GM19351 (cell line): ENCODE measurements around the gene ILDR1.

Experiments used
- ATAC-seq: cut with Tn5 transposase; IDR thresholded peaks from one replicate; pipeline ENCODE4 v1.9.1; 2021; ENCODE audit warnings: mild to moderate bottlenecking, moderate library complexity; ENCODE audit not compliant: unreplicated experiment

Gene ILDR1

DNA sequence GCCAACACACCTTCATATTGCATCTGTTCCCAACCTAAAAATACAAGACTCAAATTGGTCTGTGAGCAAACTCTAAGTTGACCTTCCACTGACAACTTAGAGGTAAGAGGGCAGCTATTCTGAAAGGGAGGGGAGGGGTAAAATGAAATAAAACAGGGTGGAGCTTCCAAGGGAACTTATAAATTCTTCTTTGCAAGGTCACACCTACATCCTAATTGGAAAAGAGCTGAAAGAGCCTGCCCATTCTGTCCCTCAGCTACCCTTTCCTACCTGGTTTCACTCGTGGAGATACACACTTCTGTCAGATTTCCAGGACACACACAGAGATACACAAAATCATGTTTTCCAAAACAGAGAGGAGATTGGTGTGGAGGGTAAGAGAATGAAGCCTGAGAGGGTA, 1.0 kb downstream of the ILDR1 start:
- ATAC-seq, result no peak

DNA sequence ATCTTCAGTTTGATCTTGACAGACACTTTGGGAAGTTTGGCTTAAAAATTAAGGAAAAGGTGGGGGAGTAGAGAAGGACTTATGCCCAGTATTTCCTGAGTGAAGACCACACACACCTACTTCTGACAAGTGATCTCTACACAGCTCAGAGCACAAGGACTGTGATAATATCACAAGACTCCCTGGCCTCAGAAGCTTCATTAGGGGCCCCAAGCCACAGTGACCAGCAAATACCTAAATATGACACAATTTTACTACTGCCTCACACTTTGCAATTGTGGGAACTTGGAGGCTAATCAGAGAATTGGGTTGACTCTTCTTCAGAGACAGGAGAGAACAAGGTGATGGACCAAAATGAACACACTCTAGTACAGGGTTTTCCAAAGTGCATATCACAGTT, 2.6 kb downstream of the ILDR1 start:
- peak; percentile 36 for ATAC-seq

DNA sequence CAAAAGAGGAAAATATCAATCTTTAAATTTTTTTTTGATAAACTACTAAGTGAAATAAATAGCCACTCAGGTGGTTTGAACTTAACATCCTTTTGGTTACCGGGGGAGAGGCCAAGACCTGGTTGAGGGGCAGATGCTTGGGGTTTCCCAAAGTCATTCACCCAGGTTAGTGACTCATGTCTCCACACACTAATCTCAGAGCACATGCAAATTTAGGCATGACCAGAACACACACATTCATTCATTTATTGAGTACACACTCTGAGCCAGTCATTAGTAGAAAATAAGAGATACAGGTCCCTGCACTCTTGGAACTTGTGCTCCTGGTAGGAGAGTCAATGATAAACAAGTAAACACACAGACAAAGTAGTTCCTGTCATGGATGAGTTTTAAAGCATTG, 7.3 kb downstream of the ILDR1 start:
- ATAC-seq, result peak; percentile 90

DNA sequence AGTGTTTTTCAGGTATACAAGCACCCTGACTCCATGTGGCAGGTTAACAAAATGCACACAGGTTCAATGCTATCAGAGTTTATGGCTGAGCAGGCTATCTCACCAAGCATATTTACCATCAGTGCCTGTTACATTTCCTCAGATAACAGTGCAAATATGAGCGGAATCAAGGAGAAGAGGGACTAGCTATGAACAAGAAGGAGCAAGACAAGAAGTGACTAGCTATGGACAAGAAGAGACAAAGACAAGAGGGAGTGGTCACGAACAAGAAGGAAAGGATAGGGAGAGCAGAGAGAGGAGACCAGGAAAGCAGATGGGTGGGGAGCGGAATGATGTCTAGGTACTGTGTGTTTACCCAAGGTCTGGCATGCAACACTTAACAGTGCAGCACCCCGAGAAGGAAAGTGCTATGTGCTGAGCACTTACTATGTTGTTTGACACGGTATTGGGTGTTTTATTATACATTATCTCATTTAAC, 8.6 kb downstream of the ILDR1 start:
- no peak for ATAC-seq

DNA sequence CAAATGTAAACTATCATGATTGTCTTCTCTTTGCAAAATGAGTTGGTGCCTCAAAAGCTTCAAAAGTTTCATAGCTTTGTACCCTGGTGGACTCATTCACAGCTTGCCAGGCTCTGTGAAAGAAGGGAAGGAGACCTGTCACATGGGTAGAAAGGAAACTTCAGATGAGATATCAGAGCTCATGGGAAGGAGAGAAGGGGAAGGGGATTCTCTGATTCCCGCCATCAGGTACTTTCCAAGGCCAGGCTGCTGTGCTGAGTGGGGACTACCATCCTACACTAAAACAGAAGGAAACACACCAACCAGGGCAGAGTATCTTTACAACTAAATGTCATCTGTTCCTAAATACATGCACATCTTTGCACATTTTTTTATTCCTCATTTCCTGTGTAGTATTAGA, 9.2 kb downstream of the ILDR1 start:
- ATAC-seq, result no peak

DNA sequence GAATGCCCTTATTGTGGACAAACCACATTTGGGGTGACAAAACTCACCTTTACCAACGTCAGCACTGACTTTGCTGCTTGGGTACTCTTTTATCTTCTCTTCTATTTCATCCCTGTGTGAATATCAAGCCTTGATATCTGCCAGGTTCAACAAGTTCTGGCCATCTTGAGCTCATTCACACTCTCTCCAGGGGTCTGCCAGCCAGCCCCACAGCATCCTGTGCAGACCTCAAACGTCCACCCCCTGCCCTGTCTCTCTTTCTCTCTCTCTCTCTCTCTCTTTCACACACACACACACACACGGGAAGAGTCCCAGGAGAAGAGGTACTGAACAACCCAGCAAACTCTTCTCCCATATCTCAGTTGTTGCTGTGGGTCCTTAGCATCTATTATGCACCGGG, 10.7 kb downstream of the ILDR1 start:
- no peak for ATAC-seq

DNA sequence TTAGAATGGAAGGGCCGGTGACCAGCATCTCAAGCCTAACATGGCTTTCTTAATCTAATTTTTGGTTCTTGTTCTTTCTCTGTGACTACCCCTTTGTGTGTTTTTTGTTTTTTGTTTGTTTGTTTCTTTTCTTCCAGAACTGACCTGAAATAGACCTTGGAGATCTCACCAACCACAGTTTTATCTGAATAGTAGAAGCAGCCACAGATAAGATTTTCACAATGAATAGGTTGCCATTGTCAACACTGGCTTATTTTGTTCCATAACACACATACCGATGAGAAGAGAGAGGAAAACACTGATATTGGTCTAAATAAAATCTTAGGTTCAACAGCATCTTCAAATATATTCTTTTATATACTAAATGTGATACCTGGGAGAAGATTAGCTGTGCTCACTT, 11.5 kb downstream of the ILDR1 start:
- no peak for ATAC-seq

DNA sequence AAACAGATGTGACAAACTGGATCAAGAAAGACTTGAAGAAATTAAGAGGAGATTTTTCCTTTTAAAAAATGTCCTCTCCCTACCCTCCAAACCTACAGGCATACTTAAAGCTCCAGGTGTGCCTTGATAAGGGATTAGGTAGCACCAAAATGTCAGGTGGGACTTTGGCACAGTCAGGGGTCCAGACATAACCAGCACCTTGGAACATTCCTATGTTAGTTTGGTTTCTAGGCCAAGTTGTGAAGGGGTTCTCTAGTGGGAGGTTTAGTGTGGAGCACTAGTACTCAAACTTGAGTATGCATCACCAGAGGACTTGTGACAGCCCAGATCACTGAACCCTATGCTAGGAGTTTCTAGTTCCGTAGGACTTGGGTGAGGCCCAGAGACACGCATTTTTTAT, 13.9 kb downstream of the ILDR1 start:
- ATAC-seq, result no peak

DNA sequence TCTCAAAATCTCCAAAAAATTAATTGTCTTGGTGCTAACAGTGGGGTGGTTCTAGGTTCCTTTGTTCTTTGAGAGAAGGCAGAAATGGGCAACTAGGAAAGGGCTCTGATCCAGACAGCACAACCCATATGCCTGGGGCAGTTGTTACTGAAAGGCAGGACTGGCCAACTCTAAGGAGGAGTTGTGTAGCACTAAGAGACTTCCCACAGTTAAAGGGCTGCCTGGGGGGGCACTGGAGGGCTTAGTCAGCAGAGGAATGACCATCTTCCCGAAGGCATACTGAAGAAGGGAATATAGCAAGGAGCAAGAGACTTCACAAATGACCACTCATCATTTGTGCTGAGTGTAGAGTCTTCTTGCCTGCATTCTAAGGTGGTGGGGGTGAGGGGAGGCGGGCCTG, 15.8 kb downstream of the ILDR1 start:
- ATAC-seq, result no peak

DNA sequence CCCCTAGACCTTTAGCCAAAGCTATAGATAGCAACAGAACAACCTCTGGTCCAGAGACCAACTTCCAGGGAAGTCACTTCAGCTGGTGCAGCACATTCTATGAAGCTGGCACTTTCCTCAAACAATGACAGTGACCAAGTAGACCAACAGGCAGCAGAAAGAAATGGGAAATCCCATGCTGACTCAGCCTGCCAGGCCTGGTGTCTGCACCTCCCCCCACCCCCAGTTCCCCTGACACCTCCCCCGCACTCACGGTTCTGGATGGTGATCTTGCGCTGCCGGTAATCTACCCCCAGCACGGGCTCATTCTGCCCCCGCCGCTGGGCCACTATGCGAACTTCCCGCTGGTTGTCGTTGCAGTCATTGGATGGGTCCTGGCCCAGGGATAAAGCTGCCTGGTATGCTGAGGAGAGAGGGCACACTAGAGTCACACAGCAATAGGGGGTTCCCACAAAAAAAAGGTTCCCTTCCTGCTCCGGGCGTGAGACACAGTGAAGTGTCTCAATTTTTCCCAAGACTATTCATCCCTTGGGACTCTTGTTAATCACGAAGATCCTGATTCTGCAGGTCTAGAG, 17.0 kb downstream of the ILDR1 start:
- peak; percentile 46 for ATAC-seq

DNA sequence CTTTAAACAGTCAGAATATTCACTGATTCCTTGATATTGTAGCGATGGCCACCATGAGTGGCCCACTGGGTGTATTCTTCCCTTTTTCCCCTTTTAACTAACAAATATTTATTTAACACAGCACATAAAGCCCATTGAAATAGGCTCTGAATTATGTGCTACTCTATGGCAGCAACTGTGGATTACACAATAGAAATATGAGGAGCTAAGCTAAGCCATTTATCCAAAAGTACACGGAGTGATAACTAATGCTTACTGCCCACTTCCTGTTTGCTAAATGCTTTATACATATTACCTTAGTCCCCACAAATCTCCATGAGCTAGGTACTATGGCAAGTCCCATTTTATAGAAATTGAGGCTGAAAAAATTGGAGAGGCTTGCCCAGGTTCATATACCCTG, 17.9 kb downstream of the ILDR1 start:
- no peak for ATAC-seq

DNA sequence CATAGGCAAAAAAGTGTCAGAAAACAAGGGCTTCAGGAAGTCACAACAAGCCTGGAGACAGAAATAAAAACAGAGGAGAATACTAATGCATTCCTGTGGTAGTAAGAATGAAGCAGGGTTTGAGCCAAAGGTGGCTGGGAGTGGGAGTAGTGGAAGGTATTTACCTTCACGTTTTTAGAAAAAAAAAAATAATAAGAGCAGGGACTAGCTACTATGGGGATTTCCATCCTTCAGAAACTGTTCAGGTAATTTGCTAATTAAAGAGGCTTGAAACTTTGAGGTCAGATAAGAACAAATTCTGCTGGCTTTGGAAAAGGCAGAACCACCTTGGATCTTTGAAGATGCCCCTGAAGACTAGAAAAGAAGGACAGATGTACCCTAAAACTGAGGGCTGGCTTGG, 18.4 kb downstream of the ILDR1 start:
- no peak for ATAC-seq

DNA sequence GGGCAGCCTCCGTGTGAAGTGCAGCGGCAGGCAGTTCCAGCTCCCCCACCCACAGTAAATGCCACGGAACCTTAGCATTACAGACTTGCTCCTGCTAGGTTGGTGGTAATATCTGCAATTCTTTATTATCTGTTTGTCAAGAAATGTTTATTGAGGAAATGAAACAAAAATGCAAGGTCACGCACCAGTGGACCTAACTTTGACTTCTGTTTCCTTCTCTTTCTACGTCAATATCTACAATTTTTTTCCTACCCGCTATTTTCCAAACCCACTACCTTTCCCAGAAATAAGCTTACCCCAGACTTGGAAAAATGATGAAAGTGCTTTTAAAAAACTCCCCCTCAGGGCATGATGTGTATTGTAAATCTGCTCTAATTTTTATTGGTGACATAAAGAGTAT, 18.9 kb downstream of the ILDR1 start:
- no peak for ATAC-seq

DNA sequence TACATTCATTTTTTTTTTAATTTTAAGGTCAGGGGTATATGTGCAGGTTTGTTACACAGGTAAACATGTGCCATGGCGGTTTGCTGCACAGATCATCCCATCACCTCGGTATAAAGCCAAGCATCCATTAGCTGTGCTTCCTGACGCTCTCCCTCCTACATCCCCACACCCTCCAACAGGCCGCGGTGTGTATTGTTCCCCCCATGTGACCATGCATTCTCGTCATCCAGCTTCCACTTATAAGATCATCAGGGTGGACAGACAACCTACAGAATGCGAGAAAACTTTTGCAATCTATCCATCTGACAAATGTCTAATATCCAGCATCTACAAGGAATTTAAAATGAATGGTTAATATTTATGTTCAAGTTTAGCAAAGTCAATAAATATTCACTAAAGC, 19.4 kb downstream of the ILDR1 start:
- ATAC-seq, result no peak

DNA sequence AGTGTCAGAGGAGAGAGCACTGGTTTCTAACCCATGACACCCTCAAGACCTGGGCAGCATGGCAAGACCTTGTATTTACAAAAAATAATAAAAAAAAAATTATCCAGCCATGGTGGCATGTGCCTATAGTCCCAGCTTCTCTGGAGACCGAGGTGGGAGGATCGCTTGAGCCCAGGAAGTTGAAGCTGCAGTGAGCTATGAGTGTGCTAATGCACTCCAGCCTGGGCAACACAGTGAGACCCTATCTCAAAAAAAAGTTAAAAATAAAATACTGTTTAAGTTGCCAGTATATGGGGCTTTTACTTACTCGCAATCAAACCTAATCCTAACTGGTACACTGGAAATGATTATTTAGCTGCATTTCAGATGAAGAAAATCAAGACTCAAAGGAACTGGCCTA, 20.2 kb downstream of the ILDR1 start:
- no peak for ATAC-seq

DNA sequence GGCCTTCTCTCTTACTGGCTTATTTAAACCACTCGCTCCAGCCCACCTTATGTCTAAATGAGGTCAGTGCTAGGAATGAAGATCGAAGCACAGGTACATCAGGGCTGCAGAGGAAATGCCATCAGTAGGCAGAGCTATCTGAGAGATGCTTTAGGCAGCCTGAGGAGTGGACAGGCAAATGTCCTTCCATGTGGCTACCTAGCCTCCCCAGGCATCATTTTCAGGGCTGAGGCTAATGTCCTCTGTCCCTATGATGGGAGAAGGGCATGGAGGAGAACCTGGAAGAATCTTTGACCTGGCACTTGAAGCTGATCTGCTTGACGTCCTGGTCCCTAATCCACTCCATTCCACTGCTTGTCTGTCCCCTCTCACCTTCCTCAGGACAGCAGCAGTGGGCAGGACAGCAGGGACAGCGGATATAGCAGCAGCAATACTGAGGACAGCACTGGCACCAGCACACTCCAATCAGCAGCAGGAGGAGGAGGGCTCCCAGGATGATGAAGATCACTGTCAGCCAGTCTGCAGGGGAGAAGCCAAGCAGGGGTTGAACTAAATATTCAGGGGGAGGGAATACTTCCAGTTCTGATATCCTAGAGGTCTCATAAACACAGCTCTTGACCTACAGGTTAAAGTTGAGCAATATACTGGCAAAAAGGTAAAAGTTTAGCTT, 21.0 kb downstream of the ILDR1 start:
- ATAC-seq, result no peak

DNA sequence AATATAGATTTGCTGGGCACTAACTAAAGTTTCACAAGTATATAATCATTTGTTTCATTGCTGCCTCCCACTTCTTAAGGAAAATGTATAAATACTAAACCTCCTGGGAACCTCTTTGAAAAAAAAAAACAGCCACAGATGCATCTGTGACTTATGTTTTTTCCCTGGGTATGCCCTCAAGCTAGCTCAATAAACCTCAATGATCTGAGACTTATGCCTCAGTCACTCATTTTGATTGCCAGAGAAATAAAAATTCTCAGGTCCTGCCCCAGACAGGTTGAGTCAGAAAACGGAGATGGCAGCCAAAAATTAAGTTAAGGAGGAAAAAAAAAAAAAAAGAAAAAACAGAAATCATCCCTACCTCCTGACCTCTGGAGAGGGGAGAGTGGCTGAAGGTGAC, 22.1 kb downstream of the ILDR1 start:
- ATAC-seq, result no peak

DNA sequence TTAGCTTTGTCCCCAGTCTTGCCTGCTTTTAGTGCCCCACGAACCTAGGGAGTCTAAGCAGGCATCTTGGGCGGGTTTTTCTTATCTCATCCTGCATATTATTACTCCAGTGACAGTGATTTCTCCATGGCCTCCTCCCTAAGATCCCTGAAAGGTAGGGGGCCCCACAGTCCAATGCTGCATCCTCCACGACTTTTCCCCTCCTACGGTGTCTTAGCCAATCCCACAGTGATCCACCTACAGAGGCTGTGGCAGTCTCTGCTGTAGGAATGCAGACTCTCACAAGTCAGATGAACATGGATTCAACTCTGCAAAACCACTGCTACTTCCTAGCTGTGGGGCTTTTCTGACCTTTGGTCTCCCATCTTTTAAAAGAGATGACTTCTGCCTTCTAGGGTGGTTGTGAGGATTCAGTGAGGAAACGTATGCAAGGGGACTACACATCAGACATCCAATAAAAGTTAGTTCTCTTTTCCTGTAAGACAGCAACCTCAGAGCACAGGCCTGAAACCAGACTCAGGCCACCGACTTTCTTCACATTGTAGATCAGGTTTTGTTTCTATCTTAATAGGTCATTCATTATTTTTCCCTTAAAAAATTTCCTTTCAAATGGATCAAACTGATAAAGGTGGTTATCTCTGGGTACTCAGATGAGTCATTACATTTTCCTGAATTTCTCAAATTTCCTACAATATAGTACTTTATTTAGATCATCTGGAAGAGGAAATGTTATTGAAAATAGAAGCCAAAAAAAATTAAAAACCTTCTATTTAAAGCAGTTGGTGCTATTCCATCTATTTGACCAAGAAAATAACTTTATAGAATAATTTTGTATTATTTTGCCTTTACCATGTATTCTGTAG, 23.2 kb downstream of the ILDR1 start:
- ATAC-seq, result no peak

DNA sequence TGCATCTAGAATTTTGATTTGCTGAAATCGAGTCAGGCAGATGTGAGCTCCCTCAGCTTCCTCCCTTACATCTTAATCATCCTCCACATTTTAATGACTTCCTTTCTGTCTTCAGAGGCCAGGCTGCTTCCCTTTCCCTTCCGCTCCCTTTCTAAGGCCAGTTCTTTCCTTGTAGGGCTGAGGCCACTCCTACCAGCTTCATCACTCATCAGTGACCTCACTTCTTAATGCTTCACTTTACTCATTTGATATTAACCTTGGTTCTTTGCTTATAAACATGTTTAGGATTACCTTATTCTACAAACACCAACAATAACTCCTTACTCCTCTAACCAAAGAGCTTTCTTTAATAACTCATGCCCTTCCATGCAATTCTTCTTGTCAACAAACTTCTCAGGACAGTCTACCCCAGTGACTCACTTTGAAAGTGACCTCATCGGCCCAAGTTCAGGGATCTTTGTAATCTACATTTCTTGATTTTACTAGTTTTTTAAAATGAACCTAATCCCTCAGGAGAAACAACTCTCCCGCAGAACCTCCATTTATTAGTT, 23.9 kb downstream of the ILDR1 start:
- ATAC-seq, result peak; percentile 45

DNA sequence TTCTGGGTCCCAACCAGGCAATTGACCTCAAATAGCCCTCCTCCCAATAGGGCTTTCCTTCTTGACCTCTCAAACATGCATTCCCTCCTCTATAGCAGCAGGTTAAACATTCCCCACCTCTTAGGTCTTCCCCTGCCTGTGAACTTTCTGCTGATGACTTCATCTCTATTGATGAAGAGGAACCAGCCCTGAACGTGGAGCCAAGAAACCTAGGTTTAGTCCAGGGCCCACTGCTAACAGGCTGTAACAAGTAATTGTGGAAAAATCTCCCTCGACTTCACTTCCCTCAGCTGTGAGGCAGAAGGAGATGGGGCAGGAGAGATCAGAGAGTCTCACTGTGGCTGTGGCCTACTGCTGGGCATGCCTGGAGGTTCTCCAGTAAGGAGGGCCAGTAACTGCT, 24.7 kb downstream of the ILDR1 start:
- ATAC-seq, result no peak

DNA sequence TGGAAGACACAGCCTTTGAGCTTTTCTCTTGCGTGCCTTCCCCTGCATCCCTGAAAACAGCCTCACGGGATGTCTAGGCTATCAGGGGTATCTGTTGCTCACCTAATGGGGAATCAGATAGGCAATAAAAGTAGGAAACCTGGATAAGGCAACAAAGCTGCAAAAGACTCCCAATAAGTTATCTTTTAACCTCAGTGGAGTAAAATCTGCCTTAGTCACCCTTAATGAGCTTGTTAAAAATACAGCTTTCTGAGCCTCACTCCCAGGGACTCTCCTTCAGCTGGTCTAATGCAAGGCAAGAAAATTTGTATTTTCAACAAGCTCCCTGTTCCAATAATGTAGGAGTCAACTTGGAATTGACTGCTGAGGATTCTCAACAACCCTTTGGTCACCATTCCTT, 25.6 kb downstream of the ILDR1 start:
- no peak for ATAC-seq
